RWPE1 (cell line): ENCODE measurements around the gene RNF141.
A peak's percentile ranks its signal among the peaks of the same experiment; 100 is the strongest.

Experiments used
- CTCF ChIA-PET: fragments of 350-600 bp; sonication (Branson Sonifier 250); formaldehyde crosslinking; extraction: SDS; loops from one replicate; lab custom pipeline; 2021; lab: Yijun Ruan, JAX
- POLR2A ChIA-PET: fragments of 400-600 bp; formaldehyde crosslinking; extraction: SDS; loops from one replicate; lab custom pipeline; 2020; ENCODE audit warnings: antibody characterized with exemption; ENCODE audit not compliant: low non-redundant PET; lab: Yijun Ruan, JAX
- DNase-seq: peaks from one replicate; pipeline ENCODE4 v3.0.0; 2012; ENCODE audit warnings: low spot score
- H3K27ac ChIP-seq: fragments of 450-650 bp; 2 replicates; pipeline ENCODE4 v1.5.1; 2017
- CTCF ChIP-seq: fragments of 450-650 bp; conservative IDR thresholded peaks from 2 replicates; pipeline ENCODE4 v1.5.1; 2017; ENCODE audit warnings: low read depth, mild to moderate bottlenecking

The RNF141 gene, protein sequence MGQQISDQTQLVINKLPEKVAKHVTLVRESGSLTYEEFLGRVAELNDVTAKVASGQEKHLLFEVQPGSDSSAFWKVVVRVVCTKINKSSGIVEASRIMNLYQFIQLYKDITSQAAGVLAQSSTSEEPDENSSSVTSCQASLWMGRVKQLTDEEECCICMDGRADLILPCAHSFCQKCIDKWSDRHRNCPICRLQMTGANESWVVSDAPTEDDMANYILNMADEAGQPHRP

DNA sequence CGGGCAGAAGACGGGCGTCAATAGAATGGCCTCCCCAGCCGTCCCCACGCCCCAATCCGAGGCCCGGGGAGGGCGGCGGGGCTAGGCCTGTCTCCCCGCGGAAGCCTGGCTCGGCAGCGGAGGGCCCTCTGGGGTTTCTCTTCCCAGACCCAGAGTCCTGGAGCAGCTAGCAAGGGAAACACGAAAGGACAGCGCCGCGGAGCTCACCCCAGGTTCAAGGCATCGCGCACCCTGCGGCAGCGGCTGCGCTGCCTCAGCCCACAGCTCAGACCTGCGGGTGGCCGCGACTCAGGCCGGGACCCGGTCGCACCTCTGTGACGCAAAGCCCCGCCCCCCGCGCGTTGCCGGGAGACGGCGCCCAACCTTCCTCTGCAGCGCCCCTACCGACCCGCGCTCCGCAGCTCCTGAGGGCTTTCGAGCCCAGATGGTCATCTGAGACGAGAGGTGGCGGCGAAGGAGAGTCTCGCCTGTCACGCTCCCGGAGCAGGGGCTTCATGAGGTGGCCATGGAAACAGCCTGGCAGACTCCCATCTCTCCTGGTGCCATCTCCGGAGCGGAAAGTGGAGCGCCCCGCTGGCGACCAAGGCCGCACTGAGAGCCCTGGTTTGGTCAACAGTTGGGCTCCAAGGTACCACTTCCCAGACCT, at the start of gene RNF141:
TSS of gene RNF141 (minus strand) at position 273 of the 646 bp plus-strand sequence. CDS start 7,029 bp downstream, outside the sequence.
- ChIA-PET CTCF (interaction anchor here (0.6 to 1.5 kb wide), 11 partner anchors 13 to 251 kb away, joined by 3 to 8 read pairs (median 3); no protein-coding TSS in a partner anchor), POLR2A (interaction anchor here (0.6 to 1.2 kb wide), 4 partner anchors 11 to 125 kb away, joined by 3 to 4 read pairs (median 4); no protein-coding TSS in a partner anchor)
- H3K27ac ChIP-seq: peak within 1 kb of the TSS; percentile 81
- peak; percentile 89 for TF ChIP-seq CTCF
- DNase-seq: peak; percentile 91

DNA sequence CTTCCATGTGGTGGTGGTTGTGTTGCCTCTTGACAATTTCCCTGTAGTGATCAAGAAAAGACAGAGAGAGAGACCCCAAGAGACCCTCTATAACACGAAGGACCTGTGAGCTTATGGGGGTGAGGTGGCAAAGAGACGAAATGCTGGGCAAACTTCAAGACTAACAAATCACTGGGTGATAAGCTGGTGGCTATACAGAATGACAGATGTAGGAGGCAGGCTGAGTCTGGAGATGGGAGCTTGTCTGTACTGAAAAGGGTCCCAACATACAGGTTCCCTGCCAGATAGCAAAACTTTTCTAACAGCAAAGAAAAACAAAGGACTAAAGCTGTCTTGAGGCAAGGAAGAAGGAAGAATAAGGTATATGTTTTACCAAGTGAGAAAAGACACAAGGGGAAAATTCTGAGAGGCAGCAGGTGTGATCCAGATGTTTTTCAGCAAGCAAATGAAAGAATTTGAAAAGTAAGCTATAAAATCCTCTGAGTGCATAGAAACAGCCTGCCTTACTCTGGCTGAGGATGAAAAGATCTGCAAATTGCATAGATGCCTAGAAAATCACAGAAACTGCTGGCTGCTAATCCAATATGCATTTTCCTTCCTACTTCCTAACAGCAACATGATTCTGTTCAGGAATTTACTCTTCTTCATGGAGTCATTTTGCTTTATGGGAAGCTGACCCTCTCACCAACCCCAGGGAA, 49.4 kb upstream of the RNF141 start:
- H3K27ac ChIP-seq: no peak overlapping the region
- no peak for TF ChIP-seq CTCF
- ChIA-PET CTCF (no interaction called here), POLR2A (no interaction called here)
- DNase-seq: no peak

- H3K27ac ChIP-seq: no peak overlapping the region
- ChIA-PET POLR2A (no interaction called here), CTCF (no interaction called here)
- no peak for TF ChIP-seq CTCF
- no peak for DNase-seq
Observed at GRCh38 chr11:10588904-10589303, 47.9 kb upstream of the RNF141 start.

DNA sequence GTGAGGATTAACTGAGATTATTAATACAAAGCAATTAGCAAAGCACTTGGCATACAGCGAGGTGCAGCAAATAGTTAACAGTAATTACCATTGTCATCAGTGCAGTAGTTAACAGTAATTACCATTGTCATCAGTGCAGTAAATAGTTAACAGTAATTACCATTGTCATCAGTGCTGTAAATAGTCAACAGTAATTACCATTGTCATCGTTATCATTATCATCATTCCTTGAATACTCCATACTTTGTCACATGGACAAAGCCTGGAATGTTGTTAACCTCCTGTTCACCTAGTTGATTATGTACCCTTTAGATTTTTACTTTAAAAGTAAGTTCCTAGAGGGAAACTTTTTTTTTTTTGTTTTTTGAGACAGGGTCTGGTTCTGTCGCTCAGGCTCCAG, 47.0 kb upstream of the RNF141 start:
- ChIA-PET POLR2A (no interaction called here), CTCF (no interaction called here)
- H3K27ac ChIP-seq: no peak overlapping the region
- no peak for DNase-seq
- no peak for TF ChIP-seq CTCF

DNA sequence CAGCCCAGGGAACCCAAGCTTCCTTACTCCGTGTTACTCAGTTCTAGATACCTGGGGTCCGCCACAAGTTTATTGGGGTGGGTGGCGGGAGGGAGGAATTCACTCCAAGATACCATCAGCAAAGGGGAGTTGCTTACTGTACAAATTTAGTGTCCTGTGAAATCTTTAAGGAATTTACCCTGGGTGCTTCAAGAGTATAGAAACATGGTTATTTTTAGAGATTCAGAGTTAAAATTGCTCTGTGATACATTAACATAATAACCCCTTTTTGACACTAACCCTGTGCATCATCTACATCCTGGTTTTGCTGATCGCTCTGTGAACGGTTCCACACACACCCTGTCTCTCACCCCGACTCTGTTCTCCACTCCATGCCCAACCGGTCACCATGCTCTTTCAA, 46.4 kb upstream of the RNF141 start:
- no peak for DNase-seq
- no peak for TF ChIP-seq CTCF
- H3K27ac ChIP-seq: no peak overlapping the region
- ChIA-PET POLR2A (no interaction called here), CTCF (no interaction called here)

- POLR2A ChIA-PET: no interaction called here
- H3K27ac ChIP-seq: no peak overlapping the region
- DNase-seq: no peak
Observed at GRCh38 chr11:10584071-10584501, 43.1 kb upstream of the RNF141 start.

More at GRCh38 chr11:10584071-10584501, 43.1 kb upstream of the RNF141 start:
- no peak for TF ChIP-seq CTCF
- CTCF ChIA-PET: no interaction called here
